HCT116 (cell line): Measurements from ENCODE around the gene WDHD1. TPM values are rescaled to one million over a fixed set of nuclear protein-coding genes. Genes with fewer than 3 reads are reported as not detected.

Experiments
- ATAC-seq: fragments of 200-7000 bp; cut with Tn5 transposase; 2 replicates; pipeline ENCODE4 v1.9.1; 2020; ENCODE audit warnings: mild to moderate bottlenecking, moderate library complexity
- BruUV-seq: library from RNA; stranded (reverse); fragments of 400-500 nt; replicated peaks from 2 replicates; lab custom pipeline; 2021; lab: Mats Ljungman, UMichigan
- CTCF ChIA-PET: fragments of 300-600 bp; sonication (Branson Sonifier 250); formaldehyde crosslinking; loops from one replicate; lab custom pipeline; 2021; ENCODE audit warnings: antibody characterized with exemption; lab: Charles Lee
- POLR2A ChIA-PET: fragments of 300-600, 350-600 bp; sonication (Branson Sonifier 250); formaldehyde crosslinking; loops from one replicate; lab custom pipeline; 2021; ENCODE audit warnings: antibody characterized with exemption; lab: Charles Lee
- RAD21 ChIA-PET, 2 experiments: fragments of 300-600 bp; sonication (Branson Sonifier 250); formaldehyde crosslinking; loops; one replicate each; lab custom pipeline; 2023; ENCODE audit warnings: low total read pairs in 2 of 2; ENCODE audit not compliant: uncharacterized antibody in 2 of 2, unreplicated experiment in 2 of 2, low non-redundant PET in 1 of 2; lab: Charles Lee
- DNase-seq: peaks from one replicate; pipeline ENCODE4 v3.0.0-alpha.2; 2010; ENCODE audit warnings: low read depth, low spot score
- H2AFZ ChIP-seq: fragments of 200-600 bp; shearing (Covaris generic), sonication (generic); 2 replicates; pipeline ENCODE4 v1.6.1; 2017; ENCODE audit warnings: low read depth, mixed run types, mixed read lengths, antibody characterized with exemption, low read length; ENCODE audit not compliant: poor library complexity, severe bottlenecking
- H3K27ac ChIP-seq: 2 replicates; pipeline ENCODE4 v1.5.1; 2012; ENCODE audit warnings: low read depth, low read length
- H3K27me3 ChIP-seq: fragments of 200-600 bp; sonication (generic); 2 replicates; pipeline ENCODE4 v1.6.1; 2016; ENCODE audit warnings: mixed run types, low read length, mixed read lengths; ENCODE audit not compliant: insufficient read depth
- H3K36me3 ChIP-seq, 2 experiments: fragments of 200-500 bp in 1 of 2; fragments of 200-600 bp in 1 of 2; sonication (Bioruptor generic) in 1 of 2; sonication (generic) in 1 of 2; 2 replicates each; pipeline versions ENCODE4 v1.5.1 to v1.6.1; 2014 to 2016; ENCODE audit warnings: low read length in 2 of 2, inconsistent platforms in 1 of 2, mixed read lengths in 1 of 2, mixed run types in 1 of 2; ENCODE audit not compliant: insufficient read depth in 2 of 2, control insufficient read depth in 1 of 2
- H3K4me1 ChIP-seq, 2 experiments: fragments of 200-600 bp in 1 of 2; sonication (generic) in 1 of 2; 2 replicates each; pipeline versions ENCODE4 v1.5.1 to v1.6.1; 2012 to 2017; ENCODE audit warnings: low read length in 2 of 2, inconsistent platforms in 1 of 2, mild to moderate bottlenecking in 1 of 2, mixed read lengths in 1 of 2, mixed run types in 1 of 2, moderate library complexity in 1 of 2; ENCODE audit not compliant: insufficient read depth in 2 of 2, control insufficient read depth in 1 of 2
- H3K4me2 ChIP-seq: fragments of 200-600 bp; sonication (generic); 2 replicates; pipeline ENCODE4 v1.6.1; 2017; ENCODE audit warnings: mixed run types, low read length, mixed read lengths
- H3K4me3 ChIP-seq, 2 experiments: fragments of 200-600 bp in 1 of 2; sonication (generic) in 1 of 2; replicated peaks in 1 of 2; 2 replicates each; pipeline ENCODE4 v1.5.1; 2011 to 2016; ENCODE audit warnings: low read length in 2 of 2, control low read depth in 1 of 2, low read depth in 1 of 2, mild to moderate bottlenecking in 1 of 2, mixed read lengths in 1 of 2, mixed run types in 1 of 2
- H3K79me2 ChIP-seq: fragments of 200-600 bp; sonication (generic); 2 replicates; pipeline ENCODE4 v1.6.1; 2017; ENCODE audit warnings: mild to moderate bottlenecking, mixed run types, low read length, moderate library complexity, mixed read lengths; ENCODE audit not compliant: insufficient read depth
- H3K9ac ChIP-seq: fragments of 200-600 bp; sonication (generic); 2 replicates; pipeline ENCODE4 v1.6.1; 2016; ENCODE audit warnings: low read length, mixed read lengths
- H3K9me2 ChIP-seq: fragments of 200-600 bp; sonication (generic), shearing (Covaris generic); 2 replicates; pipeline ENCODE4 v1.6.1; 2017; ENCODE audit warnings: mixed run types, mild to moderate bottlenecking, moderate library complexity; ENCODE audit not compliant: insufficient read depth
- H3K9me3 ChIP-seq, 2 experiments: fragments of 200-500 bp in 1 of 2; fragments of 200-600 bp in 1 of 2; sonication (Bioruptor generic) in 1 of 2; sonication (generic) in 1 of 2; 2 replicates each; pipeline ENCODE4 v1.6.1; 2014 to 2017; ENCODE audit warnings: low read length in 2 of 2, mixed read lengths in 2 of 2, inconsistent platforms in 1 of 2, low read depth in 1 of 2, mild to moderate bottlenecking in 1 of 2, mixed run types in 1 of 2, moderate library complexity in 1 of 2; ENCODE audit not compliant: control insufficient read depth in 1 of 2, insufficient read depth in 1 of 2
- H4K20me1 ChIP-seq: fragments of 200-600 bp; sonication (generic), shearing (Covaris generic); 2 replicates; pipeline ENCODE4 v1.6.1; 2017; ENCODE audit warnings: mixed run types, mild to moderate bottlenecking, moderate library complexity; ENCODE audit not compliant: insufficient read depth
- CBX3 ChIP-seq: IDR thresholded peaks from 2 replicates; pipeline ENCODE4 v1.6.1; 2012; ENCODE audit warnings: low read depth
- CEBPB ChIP-seq: IDR thresholded peaks from 2 replicates; pipeline ENCODE4 v1.6.1; 2012; ENCODE audit warnings: low read depth
- EGR1 ChIP-seq: IDR thresholded peaks from 2 replicates; pipeline ENCODE4 v1.6.1; 2012; ENCODE audit warnings: low read depth
- ELF1 ChIP-seq: IDR thresholded peaks from 2 replicates; pipeline ENCODE4 v1.6.1; 2012; ENCODE audit warnings: low read depth, borderline replicate concordance
- EZH2 ChIP-seq: fragments of 200-600 bp; sonication (generic); IDR thresholded peaks from 2 replicates; pipeline ENCODE4 v1.6.1; 2017; ENCODE audit warnings: antibody characterized with exemption, mixed run types
- EZH2phosphoT487 ChIP-seq: fragments of 200-600 bp; IDR thresholded peaks from 2 replicates; pipeline ENCODE4 v1.6.1; 2018; ENCODE audit warnings: antibody characterized with exemption, borderline replicate concordance
- FOSL1 ChIP-seq: IDR thresholded peaks from 2 replicates; pipeline ENCODE4 v1.6.1; 2012; ENCODE audit warnings: low read depth
- JUND ChIP-seq: IDR thresholded peaks from 2 replicates; pipeline ENCODE4 v1.6.1; 2012
- POLR2A ChIP-seq: IDR thresholded peaks from 2 replicates; pipeline ENCODE4 v1.7.0; 2011; ENCODE audit warnings: borderline replicate concordance; ENCODE audit not compliant: insufficient read depth, insufficient read length; ENCODE audit errors: extremely low read depth
- SIN3A ChIP-seq: IDR thresholded peaks from 2 replicates; pipeline ENCODE4 v1.6.1; 2012; ENCODE audit warnings: low read depth
- SP1 ChIP-seq: IDR thresholded peaks from 2 replicates; pipeline ENCODE4 v1.6.1; 2012; ENCODE audit warnings: low read depth
- SRF ChIP-seq: IDR thresholded peaks from 2 replicates; pipeline ENCODE4 v1.6.1; 2012; ENCODE audit warnings: low read depth
- YY1 ChIP-seq: IDR thresholded peaks from 2 replicates; pipeline ENCODE4 v1.6.1; 2011; ENCODE audit warnings: low read length, low read depth, moderate library complexity, mild to moderate bottlenecking; ENCODE audit not compliant: insufficient replicate concordance; ENCODE audit errors: extremely low read depth
- ZFX ChIP-seq: fragments of 450-650 bp; IDR thresholded peaks from 2 replicates; pipeline ENCODE4 v1.6.1; 2017
- ZNF274 ChIP-seq: fragments of 200-500 bp; sonication (Bioruptor generic); IDR thresholded peaks from 2 replicates; pipeline ENCODE4 v1.6.1; 2014; ENCODE audit warnings: mild to moderate bottlenecking, low read depth, low read length, inconsistent platforms
- intact Hi-C: fragments of 100-400 bp; cut with micrococcal nuclease; formaldehyde crosslinking; loops from 2 replicates; pipeline ENCODE4 v1.10.0; 2022
- total RNA-seq: library from RNA; stranded (reverse); gene quantifications from one replicate; pipeline ENCODE4 v1.2.1, GENCODE V29; 2021; ENCODE audit not compliant: unreplicated experiment
- TF ChIP-seq, protein P1 (sequence below): IDR thresholded peaks from 2 replicates; pipeline ENCODE4 v1.6.1; 2012
- TF ChIP-seq, protein P2 (sequence below), 3 experiments: fragments of 200-600 bp in 1 of 3; sonication (generic) in 1 of 3; IDR thresholded peaks in 2 of 3; conservative IDR thresholded peaks in 1 of 3; 2 replicates each; pipeline ENCODE4 v1.5.1; 2012 to 2017; ENCODE audit warnings: low read depth in 2 of 3, low read length in 2 of 3, antibody characterized with exemption in 1 of 3, borderline replicate concordance in 1 of 3, control low read depth in 1 of 3, mild to moderate bottlenecking in 1 of 3, mixed read lengths in 1 of 3, mixed run types in 1 of 3, moderate library complexity in 1 of 3; ENCODE audit not compliant: insufficient read depth in 1 of 3
- TF ChIP-seq, protein P3 (sequence below): IDR thresholded peaks from 2 replicates; pipeline ENCODE4 v1.6.1; 2012; ENCODE audit warnings: low read depth
- TF ChIP-seq, protein P4 (sequence below): IDR thresholded peaks from 2 replicates; pipeline ENCODE4 v1.6.1; 2011; ENCODE audit warnings: mild to moderate bottlenecking, low read length, moderate library complexity; ENCODE audit not compliant: insufficient replicate concordance; ENCODE audit errors: extremely low read depth

WDHD1 gene
- total RNA-seq, 1 experiment from 2014 or later = 44.3 TPM

DNA sequence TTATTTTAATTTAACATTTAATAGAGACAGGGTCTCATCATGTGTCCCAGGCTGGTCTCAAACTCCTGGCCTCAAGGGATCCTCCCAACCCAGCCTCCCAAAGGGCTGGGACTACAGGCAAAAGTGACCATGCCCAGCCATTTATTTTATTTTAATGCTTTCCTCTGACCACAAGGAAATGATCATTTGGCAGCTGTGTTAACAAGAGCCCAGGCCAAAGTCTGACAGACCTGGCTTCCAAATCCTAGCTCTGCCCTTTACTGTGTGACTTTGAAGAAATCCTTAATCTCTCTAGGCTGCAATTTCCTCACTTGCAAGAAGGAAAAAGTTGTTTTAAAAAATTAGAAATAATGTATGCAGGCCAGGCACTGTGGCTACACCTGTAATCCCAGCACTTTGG is 107.6 kb downstream of the WDHD1 start:
- Histone ChIP-seq H3K4me3 (no peak overlapping the region), H3K9ac (no peak overlapping the region), H3K9me3 (no peaks in the 10 kb centered on the region), H3K36me3 (no peaks in the 10 kb centered on the region), H3K4me2 (no peak overlapping the region), H3K79me2 (no peaks in the 10 kb centered on the region), H4K20me1 (no peaks in the 10 kb centered on the region), H2AFZ (no peak overlapping the region), H3K4me1 (no peaks in the 10 kb centered on the region), H3K9me2 (no peaks in the 10 kb centered on the region), H3K27me3 (no peaks in the 10 kb centered on the region), H3K27ac (no peak overlapping the region)
- intact Hi-C loops = no loop called here
- DNase-seq = no peak
- BruUV-seq = no TSS peak
- ChIA-PET RAD21 (no interaction called here), POLR2A (no interaction called here), CTCF (no interaction called here)
- no peak for ATAC-seq
- TF ChIP-seq, protein P1, sequence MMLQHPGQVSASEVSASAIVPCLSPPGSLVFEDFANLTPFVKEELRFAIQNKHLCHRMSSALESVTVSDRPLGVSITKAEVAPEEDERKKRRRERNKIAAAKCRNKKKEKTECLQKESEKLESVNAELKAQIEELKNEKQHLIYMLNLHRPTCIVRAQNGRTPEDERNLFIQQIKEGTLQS = no peak
- no peak for TF ChIP-seq EZH2phosphoT487
- TF ChIP-seq FOSL1 = no peak
- TF ChIP-seq SRF = no peak
- TF ChIP-seq EGR1 = no peak
- TF ChIP-seq EZH2 = no peak
- TF ChIP-seq, protein P2, sequence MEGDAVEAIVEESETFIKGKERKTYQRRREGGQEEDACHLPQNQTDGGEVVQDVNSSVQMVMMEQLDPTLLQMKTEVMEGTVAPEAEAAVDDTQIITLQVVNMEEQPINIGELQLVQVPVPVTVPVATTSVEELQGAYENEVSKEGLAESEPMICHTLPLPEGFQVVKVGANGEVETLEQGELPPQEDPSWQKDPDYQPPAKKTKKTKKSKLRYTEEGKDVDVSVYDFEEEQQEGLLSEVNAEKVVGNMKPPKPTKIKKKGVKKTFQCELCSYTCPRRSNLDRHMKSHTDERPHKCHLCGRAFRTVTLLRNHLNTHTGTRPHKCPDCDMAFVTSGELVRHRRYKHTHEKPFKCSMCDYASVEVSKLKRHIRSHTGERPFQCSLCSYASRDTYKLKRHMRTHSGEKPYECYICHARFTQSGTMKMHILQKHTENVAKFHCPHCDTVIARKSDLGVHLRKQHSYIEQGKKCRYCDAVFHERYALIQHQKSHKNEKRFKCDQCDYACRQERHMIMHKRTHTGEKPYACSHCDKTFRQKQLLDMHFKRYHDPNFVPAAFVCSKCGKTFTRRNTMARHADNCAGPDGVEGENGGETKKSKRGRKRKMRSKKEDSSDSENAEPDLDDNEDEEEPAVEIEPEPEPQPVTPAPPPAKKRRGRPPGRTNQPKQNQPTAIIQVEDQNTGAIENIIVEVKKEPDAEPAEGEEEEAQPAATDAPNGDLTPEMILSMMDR (IDR thresholded peaks at IDR 0.05 in 2 of 3, conservative IDR thresholded peaks at IDR 0.05 in 1 of 3; ENCODE audit: borderline replicate concordance in 1 of 3, insufficient read depth in 1 of 3, low read depth in 2 of 3, low read length in 2 of 3) = no peak
- no peak for TF ChIP-seq SP1
- no peak for TF ChIP-seq ZNF274
- no peak for TF ChIP-seq CBX3
- no peak for TF ChIP-seq ELF1
- no peak for TF ChIP-seq POLR2A
- no peak for TF ChIP-seq YY1
- TF ChIP-seq ZFX = no peak
- no peak for TF ChIP-seq SIN3A
- TF ChIP-seq, protein P3, sequence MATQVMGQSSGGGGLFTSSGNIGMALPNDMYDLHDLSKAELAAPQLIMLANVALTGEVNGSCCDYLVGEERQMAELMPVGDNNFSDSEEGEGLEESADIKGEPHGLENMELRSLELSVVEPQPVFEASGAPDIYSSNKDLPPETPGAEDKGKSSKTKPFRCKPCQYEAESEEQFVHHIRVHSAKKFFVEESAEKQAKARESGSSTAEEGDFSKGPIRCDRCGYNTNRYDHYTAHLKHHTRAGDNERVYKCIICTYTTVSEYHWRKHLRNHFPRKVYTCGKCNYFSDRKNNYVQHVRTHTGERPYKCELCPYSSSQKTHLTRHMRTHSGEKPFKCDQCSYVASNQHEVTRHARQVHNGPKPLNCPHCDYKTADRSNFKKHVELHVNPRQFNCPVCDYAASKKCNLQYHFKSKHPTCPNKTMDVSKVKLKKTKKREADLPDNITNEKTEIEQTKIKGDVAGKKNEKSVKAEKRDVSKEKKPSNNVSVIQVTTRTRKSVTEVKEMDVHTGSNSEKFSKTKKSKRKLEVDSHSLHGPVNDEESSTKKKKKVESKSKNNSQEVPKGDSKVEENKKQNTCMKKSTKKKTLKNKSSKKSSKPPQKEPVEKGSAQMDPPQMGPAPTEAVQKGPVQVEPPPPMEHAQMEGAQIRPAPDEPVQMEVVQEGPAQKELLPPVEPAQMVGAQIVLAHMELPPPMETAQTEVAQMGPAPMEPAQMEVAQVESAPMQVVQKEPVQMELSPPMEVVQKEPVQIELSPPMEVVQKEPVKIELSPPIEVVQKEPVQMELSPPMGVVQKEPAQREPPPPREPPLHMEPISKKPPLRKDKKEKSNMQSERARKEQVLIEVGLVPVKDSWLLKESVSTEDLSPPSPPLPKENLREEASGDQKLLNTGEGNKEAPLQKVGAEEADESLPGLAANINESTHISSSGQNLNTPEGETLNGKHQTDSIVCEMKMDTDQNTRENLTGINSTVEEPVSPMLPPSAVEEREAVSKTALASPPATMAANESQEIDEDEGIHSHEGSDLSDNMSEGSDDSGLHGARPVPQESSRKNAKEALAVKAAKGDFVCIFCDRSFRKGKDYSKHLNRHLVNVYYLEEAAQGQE = no peak
- TF ChIP-seq, protein P4, sequence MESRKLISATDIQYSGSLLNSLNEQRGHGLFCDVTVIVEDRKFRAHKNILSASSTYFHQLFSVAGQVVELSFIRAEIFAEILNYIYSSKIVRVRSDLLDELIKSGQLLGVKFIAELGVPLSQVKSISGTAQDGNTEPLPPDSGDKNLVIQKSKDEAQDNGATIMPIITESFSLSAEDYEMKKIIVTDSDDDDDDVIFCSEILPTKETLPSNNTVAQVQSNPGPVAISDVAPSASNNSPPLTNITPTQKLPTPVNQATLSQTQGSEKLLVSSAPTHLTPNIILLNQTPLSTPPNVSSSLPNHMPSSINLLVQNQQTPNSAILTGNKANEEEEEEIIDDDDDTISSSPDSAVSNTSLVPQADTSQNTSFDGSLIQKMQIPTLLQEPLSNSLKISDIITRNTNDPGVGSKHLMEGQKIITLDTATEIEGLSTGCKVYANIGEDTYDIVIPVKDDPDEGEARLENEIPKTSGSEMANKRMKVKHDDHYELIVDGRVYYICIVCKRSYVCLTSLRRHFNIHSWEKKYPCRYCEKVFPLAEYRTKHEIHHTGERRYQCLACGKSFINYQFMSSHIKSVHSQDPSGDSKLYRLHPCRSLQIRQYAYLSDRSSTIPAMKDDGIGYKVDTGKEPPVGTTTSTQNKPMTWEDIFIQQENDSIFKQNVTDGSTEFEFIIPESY = no peak
- no peak for TF ChIP-seq JUND
- no peak for TF ChIP-seq CEBPB
